Measurements from ENCODE around the gene RPS8. TPM values are rescaled to one million over a fixed set of nuclear protein-coding genes. Genes with fewer than 3 reads are reported as not detected.
A peak's percentile ranks its signal among the peaks of the same experiment; 100 is the strongest.

Gene RPS8
- total and polyA plus RNA-seq, 7 donors = 935 to 2,158 (median 1,193) TPM

GRCh38 chr1:44785029-44785380, 9.7 kb downstream of the RPS8 start:
- intact Hi-C loops (cut with DNase I) = loop anchor here (5.0 kb wide), 2 partner anchors 37 to 512 kb away; no protein-coding TSS in a partner anchor
- H3K27me3 ChIP-seq (ENCODE audit: insufficient read depth in 3 of 3, low read length in 2 of 3) = no peaks in the 10 kb centered on the region
- H3K9me3 ChIP-seq = no peaks in the 10 kb centered on the region
- WGBS, 3 donors = 69 to 80% (median 69%) methylated on average over 6 of the region's 6 CpGs
- no peak for TF ChIP-seq CTCF (IDR thresholded peaks at IDR 0.05)
- peaks cover 0 to 18% of the 10 kb centered on the region in 2 donors for H3K36me3 ChIP-seq (ENCODE audit: insufficient read depth in 1 of 2, low read depth in 1 of 2)
- H3K27ac ChIP-seq = no peak overlapping the region
- no peak overlapping the region for H3K4me3 ChIP-seq
- H3K4me1 ChIP-seq = peaks cover 19% of the 10 kb centered on the region
- no peak for ATAC-seq
- DNase-seq = no peak

DNA sequence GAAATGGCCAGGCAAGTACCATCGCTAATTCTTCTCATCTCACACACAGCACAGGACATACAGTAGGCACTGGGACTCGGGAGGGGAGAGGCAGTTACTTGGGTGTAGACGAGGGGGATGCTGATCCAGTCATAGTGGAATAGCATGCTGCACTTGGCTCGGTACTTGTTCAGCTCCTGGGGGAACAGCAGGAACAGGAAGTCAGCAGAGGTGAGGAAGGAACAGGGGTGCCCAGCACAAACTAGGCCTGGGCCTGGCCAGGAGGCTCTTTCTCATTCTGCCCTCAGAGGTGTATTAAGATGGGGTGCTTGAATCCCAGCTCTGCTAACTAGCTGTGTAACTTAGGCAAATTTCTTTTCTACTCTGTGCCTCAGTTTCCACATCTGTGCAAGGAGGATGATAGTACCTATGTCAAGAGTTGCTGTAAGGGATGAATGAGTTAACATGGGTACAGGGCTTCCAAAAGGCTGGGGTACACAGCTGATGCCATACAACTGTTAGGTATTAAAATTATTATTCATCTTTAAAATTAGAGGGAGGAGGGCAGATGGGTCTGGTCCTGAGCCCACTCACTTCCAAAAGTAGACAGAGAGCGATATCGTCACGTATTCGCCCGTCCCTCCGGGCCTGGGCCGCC, 10.3 kb downstream of the RPS8 start:
- Histone ChIP-seq H3K4me3 (peak overlapping the region; percentile 68), H3K9me3 (no peaks in the 10 kb centered on the region), H3K27ac (peak overlapping the region; percentile 48), H3K36me3 (ENCODE audit: insufficient read depth in 1 of 2, low read depth in 1 of 2) (peaks cover 0 to 12% of the 10 kb centered on the region in 2 donors), H3K27me3 (ENCODE audit: insufficient read depth in 3 of 3, low read length in 2 of 3) (no peaks in the 10 kb centered on the region), H3K4me1 (peaks cover 19% of the 10 kb centered on the region)
- 34 to 37% (median 35%) methylated on average over 11 of the region's 11 CpGs for WGBS, 3 donors
- TF ChIP-seq CTCF (IDR thresholded peaks at IDR 0.05) = no peak
- ATAC-seq (no peak), DNase-seq (no peak)
- intact Hi-C loops (cut with DNase I) = loop anchor here (5.0 kb wide), 2 partner anchors 37 to 512 kb away; no protein-coding TSS in a partner anchor

DNA sequence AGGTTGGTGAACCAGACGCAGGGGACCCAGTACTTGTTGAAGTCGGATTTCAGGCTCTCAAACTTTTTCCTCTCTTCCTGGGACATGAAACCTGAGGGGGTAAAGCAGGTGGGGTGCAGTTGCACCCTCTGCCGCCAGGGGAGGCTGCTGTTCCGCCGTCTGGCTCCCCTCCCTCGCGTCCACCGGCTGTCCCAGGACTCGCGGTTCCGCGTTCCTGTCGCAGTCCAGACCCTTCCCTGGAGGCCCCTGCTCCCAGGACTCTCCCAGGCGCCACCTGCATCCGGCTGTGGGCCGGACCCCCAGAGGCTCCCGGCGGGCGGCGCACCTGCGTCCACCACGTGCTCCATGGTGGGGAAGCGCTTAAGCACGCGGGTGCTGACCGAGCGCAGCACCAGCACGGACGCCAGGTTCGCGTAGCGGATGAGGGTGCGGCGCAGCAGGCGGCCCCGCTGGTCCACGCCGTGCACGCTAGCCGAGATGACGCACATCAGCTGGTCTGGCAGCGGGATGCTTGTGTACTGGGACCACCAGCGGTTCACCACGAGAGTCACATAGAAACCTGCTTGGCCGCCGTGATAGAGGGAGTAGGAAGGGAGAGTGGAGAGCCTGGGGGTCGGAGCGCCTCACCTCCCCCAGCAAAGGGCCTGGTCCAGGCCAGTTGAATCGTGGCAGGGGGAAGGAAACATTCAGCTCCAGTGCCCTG, 10.9 kb downstream of the RPS8 start:
- ATAC-seq (peak; percentile 77 to 89 (median 84)), DNase-seq (peak; percentile 72 to 85)
- Histone ChIP-seq H3K9me3 (no peaks in the 10 kb centered on the region), H3K36me3 (ENCODE audit: insufficient read depth in 1 of 2, low read depth in 1 of 2) (peaks cover 0 to 5% of the 10 kb centered on the region in 2 donors), H3K4me1 (peaks cover 19% of the 10 kb centered on the region), H3K4me3 (peak overlapping the region; percentile 68), H3K27me3 (ENCODE audit: insufficient read depth in 3 of 3, low read length in 2 of 3) (no peaks in the 10 kb centered on the region), H3K27ac (peak overlapping the region; percentile 48)
- intact Hi-C loops (cut with DNase I) = loop anchor here (5.0 kb wide), 2 partner anchors 36 to 511 kb away; no protein-coding TSS in a partner anchor
- peak; percentile 99 for TF ChIP-seq CTCF (IDR thresholded peaks at IDR 0.05)
- WGBS, 3 donors = 5 to 10% (median 7%) methylated on average over 48 to 49 of the region's 49 CpGs

DNA sequence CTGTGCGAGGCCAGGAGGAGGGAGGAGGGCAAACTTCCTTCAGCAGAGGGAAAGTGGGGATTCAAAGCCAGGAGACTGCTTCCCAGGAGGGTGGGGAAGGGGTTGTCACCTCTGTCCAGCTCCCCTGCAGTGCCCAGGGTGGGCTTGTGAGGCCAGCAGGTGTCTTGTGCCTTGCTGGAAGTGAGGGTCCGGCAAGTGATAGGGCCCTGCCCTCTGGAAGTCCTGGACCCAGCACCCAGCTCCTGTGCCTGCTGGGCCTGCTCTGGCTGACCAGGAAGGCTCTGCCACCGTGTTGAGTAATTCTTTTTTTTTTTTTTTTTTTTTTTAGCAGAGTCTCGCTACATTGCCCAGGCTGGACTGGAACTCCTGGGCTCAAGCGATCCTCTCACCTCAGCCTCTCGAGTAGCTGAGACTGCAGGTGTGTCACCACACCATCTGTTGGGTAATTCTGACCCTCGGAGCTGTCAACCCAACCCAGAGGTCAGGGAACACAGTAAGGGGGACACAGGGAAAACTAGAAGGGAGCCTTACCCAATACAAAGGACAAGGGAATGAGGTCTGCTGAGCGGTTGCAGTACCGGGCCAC, 11.6 kb downstream of the RPS8 start:
- Histone ChIP-seq H3K4me1 (peaks cover 19% of the 10 kb centered on the region), H3K4me3 (peak overlapping the region; percentile 68), H3K9me3 (no peaks in the 10 kb centered on the region), H3K27me3 (ENCODE audit: insufficient read depth in 3 of 3, low read length in 2 of 3) (no peaks in the 10 kb centered on the region), H3K27ac (peak overlapping the region; percentile 48), H3K36me3 (ENCODE audit: insufficient read depth in 1 of 2, low read depth in 1 of 2) (no peaks in the 10 kb centered on the region)
- 77 to 85% (median 82%) methylated on average over 8 to 9 of the region's 9 CpGs for WGBS, 3 donors
- intact Hi-C loops (cut with DNase I) = loop anchor here (5.0 kb wide), 2 partner anchors 35 to 510 kb away; no protein-coding TSS in a partner anchor
- DNase-seq (no peak), ATAC-seq (peak in 1 of 4 donors; percentile 13)
- no peak for TF ChIP-seq CTCF (IDR thresholded peaks at IDR 0.05)
